SH-SY5Y (cell line): ENCODE results near the gene HOXA11.

Experiments
- GATA2 ChIP-seq: IDR thresholded peaks from 2 replicates; pipeline ENCODE4 v1.6.1; 2011; ENCODE audit warnings: mild to moderate bottlenecking, low read depth, low read length
- GATA3 ChIP-seq: IDR thresholded peaks from 2 replicates; pipeline ENCODE4 v1.6.1; 2011; ENCODE audit warnings: low read depth, mild to moderate bottlenecking, low read length, moderate library complexity

DNA sequence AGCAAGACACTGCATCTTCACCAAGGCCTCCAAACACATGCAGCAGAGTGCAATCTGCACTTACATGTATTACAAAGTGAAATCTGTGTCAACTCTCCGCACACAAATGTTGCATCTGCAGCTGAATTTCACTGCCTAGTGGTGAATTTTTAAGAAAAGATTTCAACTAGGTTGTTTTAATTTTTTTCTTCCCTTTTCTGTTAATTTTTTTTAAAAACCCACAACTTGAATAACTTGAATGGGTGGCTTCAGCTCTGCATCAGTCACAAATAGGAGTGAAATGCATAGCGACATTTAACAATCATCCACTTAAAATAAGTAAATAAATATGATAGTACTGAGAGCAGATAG, 8.9 kb upstream of the HOXA11 start:
- no peak for TF ChIP-seq GATA2
- TF ChIP-seq GATA3: no peak
